ENCODE results near the gene ZNF592. TPM values are rescaled to one million over a fixed set of nuclear protein-coding genes. Genes with fewer than 3 reads are reported as not detected.
"Not testable (repeated sequence)": the region's sequence is repeated elsewhere in the genome, so short reads cannot be mapped to it uniquely, and the experiment has no call there.

Gene ZNF592
- total RNA-seq, 1 donor: 20.1 TPM

DNA sequence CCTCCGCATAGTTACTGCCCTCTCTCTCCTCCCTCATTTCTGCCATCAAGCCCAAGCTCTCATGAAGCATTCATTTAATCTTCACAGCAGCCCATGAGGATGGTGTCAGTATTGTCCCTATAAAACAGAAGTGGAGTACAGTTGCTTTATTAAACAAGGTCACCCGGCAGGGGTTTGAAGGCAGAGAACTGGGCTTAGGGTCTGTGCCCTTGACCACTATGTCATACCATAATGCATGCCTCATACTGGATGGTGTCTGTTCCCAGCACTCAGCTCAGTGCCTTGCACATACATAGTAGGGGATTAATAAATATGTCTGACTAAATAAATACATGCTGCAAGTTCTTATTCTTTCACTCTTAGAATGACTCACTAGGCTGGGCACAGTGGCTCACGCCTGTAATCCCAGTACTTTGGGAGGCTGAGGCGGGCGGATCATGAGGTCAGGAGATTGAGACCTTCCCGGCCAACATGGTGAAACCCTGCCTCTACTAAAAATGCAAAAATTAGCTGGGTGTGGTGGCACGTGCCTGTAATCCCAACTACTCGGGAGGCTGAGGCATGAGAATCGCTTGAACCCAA, 12.8 kb upstream of the ZNF592 start:
- Histone ChIP-seq H3K4me3 (ENCODE audit: low read length) (peak overlapping the region; percentile 9), H3K4me1 (ENCODE audit: insufficient read depth, low read length) (peaks cover 70% of the 10 kb centered on the region)
- not testable (repeated sequence) for H3K9me3 ChIP-seq (ENCODE audit: low read depth, low read length); H3K27me3 ChIP-seq (ENCODE audit: insufficient read depth, low read length)

DNA sequence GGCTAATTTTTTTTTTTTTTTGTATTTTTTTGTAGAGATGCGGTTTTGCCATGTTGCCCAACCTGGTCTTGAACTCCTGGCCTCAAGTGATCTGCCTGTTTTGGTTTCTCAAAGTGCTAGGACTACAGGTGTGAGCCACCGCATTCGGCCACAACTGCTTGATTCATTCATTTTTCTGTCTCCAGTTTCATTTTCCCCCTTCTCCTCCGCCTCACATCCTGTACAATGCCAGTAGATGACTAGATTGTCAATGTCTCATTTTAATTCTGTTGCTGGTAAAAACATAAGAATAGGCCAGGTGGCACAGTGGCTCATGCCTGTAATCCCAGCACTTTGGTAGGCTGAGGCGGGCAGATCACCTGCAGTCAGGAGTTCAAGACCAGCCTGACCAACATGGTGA, 12.0 kb upstream of the ZNF592 start:
- peaks cover 64% of the 10 kb centered on the region for H3K4me1 ChIP-seq (ENCODE audit: insufficient read depth, low read length)
- H3K4me3 ChIP-seq (ENCODE audit: low read length): no peak overlapping the region
- no peaks in the 10 kb centered on the region for H3K27me3 ChIP-seq (ENCODE audit: insufficient read depth, low read length)
- H3K9me3 ChIP-seq (ENCODE audit: low read depth, low read length): no peaks in the 10 kb centered on the region

DNA sequence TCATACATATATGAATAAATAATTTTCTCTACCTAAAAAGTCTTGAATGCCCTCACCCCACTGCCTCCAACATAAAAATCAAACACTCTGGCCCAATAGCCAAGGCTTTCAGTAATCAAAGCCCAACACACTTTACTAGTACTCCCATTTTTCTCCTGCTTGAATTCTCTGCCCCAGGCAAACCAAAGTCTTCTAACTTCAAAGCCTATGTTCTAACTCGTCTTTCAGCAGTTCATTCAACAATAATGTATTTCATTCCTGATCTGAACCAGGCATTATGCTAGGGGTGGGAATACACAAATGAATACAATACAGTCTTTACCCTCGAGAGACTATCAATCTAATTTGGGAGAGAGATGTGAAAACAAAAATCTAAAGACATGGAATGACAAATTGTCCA, 11.4 kb upstream of the ZNF592 start:
- Histone ChIP-seq H3K4me3 (ENCODE audit: low read length) (no peak overlapping the region), H3K4me1 (ENCODE audit: insufficient read depth, low read length) (peaks cover 58% of the 10 kb centered on the region), H3K9me3 (ENCODE audit: low read depth, low read length) (no peaks in the 10 kb centered on the region), H3K27me3 (ENCODE audit: insufficient read depth, low read length) (no peaks in the 10 kb centered on the region)

DNA sequence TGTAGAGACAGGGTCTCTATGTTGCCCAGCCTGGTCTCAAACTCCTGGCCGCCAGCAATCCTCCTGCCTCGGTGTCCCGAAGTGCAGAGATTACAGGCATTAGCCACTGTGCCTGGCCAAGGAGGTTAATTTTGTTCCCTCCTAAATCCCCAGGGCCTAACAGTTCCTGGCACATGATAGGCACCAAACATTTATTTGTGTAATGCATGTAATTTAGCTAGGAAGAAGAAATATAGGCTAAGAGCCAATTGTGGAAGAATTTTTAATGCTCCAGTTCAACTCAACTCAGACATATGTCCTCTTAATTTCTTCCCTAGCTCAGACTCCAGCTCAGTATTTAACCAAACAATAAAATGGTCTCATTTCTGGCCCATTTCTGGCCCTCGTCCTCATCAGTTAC, 7.7 kb upstream of the ZNF592 start:
- Histone ChIP-seq H3K4me1 (ENCODE audit: insufficient read depth, low read length) (peaks cover 31% of the 10 kb centered on the region), H3K9me3 (ENCODE audit: low read depth, low read length) (no peaks in the 10 kb centered on the region), H3K4me3 (ENCODE audit: low read length) (no peak overlapping the region), H3K27me3 (ENCODE audit: insufficient read depth, low read length) (no peaks in the 10 kb centered on the region)

DNA sequence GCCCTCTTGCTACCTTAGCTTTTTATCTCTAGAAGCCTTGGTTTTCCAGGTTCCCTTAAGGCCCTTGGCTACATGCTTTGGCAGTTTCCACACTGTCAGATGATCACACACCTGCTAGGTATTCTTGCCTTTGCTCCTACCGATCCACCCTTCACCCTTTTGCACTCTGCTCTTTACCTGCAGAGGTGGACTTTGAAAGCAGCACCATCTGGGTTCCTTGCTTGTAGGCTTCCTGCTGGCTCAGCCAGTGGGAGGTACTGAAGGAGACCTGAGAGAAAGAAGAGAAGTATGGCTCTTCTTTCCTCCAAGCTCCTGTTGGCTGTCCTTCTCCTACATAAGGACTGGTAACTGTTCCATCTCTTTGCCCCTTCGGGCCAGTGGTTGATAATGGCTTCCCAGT, 7.3 kb upstream of the ZNF592 start:
- Histone ChIP-seq H3K27me3 (ENCODE audit: insufficient read depth, low read length) (no peaks in the 10 kb centered on the region), H3K4me1 (ENCODE audit: insufficient read depth, low read length) (peaks cover 29% of the 10 kb centered on the region), H3K9me3 (ENCODE audit: low read depth, low read length) (no peaks in the 10 kb centered on the region), H3K4me3 (ENCODE audit: low read length) (no peak overlapping the region)

DNA sequence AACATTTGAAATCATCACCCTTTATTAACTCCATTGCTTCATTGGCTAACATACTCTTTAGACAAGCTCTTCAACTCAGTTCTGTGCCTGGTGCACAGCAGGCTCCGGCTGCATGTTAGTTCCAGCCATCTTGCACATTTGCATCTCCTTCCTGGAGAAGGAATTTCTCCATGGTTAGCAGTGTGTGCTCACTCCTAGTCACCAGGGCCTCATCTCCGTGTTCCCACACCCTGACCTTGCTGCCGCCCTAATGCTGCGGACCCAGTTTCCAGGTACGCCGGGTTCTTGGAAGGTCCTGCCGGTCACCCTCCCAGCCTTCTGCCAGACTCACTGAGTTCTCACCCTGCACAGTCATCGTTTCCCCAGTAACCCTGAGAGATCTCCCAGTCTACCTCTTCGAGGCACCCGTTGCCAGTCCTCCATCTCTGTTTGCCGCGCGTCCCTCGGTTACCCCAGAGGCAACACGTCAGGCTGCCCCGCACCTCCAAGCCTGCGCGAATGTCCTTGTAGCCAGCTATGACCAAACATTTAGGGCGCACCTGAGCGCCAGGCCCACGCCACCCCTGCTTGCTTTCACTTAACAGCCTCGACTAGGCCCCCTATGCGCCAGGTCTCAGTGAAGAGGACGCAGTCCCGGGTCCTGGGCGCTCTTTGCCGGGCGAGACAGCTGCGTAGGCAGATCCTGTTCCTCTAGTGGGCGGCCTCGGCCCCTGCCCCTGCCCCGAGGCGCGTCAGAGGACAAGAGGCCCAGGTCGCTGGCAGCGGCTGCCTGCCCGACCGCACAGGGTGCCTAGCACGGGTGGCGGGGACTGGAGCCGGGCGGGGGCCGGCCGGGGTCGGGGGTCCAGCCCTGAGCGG, 747 bp upstream of the ZNF592 start:
- no peaks in the 10 kb centered on the region for H3K27me3 ChIP-seq (ENCODE audit: insufficient read depth, low read length)
- peaks cover 63% of the 10 kb centered on the region for H3K4me1 ChIP-seq (ENCODE audit: insufficient read depth, low read length)
- no peaks in the 10 kb centered on the region for H3K9me3 ChIP-seq (ENCODE audit: low read depth, low read length)
- H3K4me3 ChIP-seq (ENCODE audit: low read length): peak overlapping the region; percentile 54

DNA sequence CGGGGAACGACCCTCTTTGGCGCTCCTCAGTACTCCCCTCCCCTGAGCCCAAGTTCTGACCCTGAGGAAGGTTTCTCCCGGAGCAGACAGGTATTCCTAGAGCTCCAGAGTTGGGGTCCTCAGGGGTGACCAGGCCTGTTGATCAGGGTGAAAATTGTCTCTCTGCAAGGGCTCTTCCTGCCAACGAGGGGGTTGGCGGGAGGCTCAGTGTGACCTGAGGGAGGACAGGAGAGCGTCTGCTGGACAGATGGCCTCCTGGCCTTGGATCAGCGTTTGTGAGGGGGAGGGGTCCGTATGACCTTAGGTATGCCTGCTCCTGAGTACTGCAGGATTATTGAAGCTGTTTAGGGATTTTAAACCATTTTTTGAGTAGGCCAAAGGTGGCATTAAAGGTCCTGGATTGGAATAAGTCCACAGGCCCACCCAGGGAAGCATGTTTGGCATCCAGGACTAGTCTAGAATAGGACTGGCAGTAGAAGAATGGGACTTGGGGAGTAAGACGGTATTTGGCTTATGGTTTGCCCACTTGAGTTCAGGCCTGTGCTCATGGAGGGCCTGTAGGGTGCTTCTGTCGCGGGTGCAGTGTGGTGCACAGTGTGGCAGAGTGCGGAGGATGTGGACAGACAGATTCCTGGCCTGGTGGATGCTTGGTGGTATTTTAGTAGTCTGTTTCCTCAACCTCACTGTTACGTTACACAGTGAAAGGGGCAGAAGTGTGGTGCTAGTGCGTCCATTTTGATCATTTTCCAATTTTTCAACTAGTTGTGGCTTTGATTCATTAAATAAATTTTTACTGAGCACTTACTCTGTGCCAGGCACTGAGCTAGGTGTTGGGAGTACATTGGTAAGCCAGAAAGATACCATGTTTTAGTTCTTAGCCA, 959 bp downstream of the ZNF592 start:
- Histone ChIP-seq H3K4me3 (ENCODE audit: low read length) (peak overlapping the region; percentile 86), H3K4me1 (ENCODE audit: insufficient read depth, low read length) (peaks cover 70% of the 10 kb centered on the region)

DNA sequence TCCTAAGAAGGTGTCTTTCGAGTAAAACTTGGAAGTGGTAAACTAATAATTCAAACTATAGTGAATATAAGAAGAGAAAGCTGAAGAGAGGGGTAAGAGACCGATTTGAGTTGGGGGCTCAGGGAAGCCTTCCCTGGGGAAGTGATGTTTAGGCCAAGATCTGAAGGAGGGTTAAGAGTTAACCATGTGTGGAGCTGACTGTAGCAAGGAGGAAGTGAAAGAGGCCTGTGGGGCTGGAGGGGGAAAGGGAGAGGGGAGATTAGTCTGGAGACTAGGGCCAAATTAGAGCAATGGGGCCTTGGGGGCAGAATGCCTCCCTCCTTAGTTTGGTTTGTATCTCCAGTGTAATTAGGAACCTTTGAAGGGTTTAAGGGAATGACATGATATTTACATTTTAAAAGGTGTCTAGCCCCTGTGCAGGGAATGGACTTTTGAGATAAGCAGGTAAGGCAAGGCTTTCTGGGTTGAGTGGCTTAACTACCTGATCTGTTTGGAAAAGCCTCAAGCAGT, 2.2 kb downstream of the ZNF592 start:
- peaks cover 73% of the 10 kb centered on the region for H3K4me1 ChIP-seq (ENCODE audit: insufficient read depth, low read length)
- no peaks in the 10 kb centered on the region for H3K27me3 ChIP-seq (ENCODE audit: insufficient read depth, low read length)
- peak overlapping the region; percentile 20 for H3K4me3 ChIP-seq (ENCODE audit: low read length)
- H3K9me3 ChIP-seq (ENCODE audit: low read depth, low read length): no peaks in the 10 kb centered on the region

More for the DNA sequence above, 959 bp downstream of the ZNF592 start:
- Histone ChIP-seq H3K27me3 (ENCODE audit: insufficient read depth, low read length) (no peaks in the 10 kb centered on the region), H3K9me3 (ENCODE audit: low read depth, low read length) (no peaks in the 10 kb centered on the region)

DNA sequence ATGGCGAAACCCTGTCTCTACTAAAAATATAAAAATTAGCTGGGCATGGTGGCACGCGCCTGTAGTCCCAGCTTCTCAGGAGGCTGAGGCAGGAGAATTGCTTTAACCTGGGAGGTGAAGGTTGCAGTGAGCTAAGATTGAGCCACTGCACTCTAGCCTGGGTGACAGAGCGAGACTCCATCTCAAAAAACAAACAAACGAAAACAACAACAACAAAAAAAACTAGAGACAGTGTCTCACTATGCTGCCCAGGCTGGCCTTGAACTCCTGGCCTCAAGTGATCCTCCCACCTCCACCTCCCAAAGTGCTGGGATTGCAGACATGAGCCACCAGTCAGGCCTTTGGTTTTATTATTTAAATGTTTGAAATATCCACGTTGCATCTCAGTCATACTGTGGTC, 3.3 kb downstream of the ZNF592 start:
- H3K4me3 ChIP-seq (ENCODE audit: low read length); H3K9me3 ChIP-seq (ENCODE audit: low read depth, low read length); H3K27me3 ChIP-seq (ENCODE audit: insufficient read depth, low read length): not testable (repeated sequence)
- peaks cover 70% of the 10 kb centered on the region for H3K4me1 ChIP-seq (ENCODE audit: insufficient read depth, low read length)

DNA sequence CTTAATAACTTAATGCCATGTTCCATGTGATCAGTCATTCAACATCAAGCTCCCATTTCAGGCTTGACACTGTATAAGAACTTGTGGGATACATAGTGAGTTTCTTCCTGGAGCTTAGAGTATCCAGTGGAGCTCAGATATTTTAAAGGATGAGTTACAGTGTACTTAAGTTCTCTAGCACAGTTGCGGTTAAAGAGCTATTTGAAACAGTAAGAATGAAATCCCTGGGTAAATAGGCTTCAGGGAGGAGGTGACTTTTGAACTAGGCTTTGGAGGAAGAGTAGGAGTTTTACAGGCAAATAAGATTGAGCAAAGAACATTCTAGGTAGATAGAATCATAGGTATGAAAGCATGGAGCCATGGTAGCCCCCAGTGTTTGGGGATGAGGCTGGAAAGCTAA, 3.8 kb downstream of the ZNF592 start:
- no peak overlapping the region for H3K4me3 ChIP-seq (ENCODE audit: low read length)
- no peaks in the 10 kb centered on the region for H3K9me3 ChIP-seq (ENCODE audit: low read depth, low read length)
- peaks cover 65% of the 10 kb centered on the region for H3K4me1 ChIP-seq (ENCODE audit: insufficient read depth, low read length)
- H3K27me3 ChIP-seq (ENCODE audit: insufficient read depth, low read length): no peaks in the 10 kb centered on the region

DNA sequence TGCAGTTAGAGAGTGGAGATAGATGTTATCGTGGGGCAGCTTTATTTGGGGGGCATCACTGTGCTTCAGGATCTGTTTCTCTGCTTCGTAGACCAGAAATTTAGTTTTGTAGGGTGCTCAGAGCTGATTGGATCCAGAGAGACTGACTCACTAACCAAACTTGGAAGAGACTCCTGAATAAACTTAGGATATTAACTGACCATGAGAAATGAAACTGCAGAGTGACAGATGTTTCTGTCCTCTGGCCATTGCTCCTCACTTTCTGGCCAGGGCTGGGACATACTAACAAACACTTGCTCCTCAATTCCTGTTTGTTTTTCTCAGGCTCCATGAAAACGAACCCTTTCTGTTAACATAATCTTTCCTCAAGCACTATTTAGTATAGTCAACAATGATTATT, 4.3 kb downstream of the ZNF592 start:
- Histone ChIP-seq H3K4me1 (ENCODE audit: insufficient read depth, low read length) (peaks cover 62% of the 10 kb centered on the region), H3K27me3 (ENCODE audit: insufficient read depth, low read length) (no peaks in the 10 kb centered on the region), H3K4me3 (ENCODE audit: low read length) (no peak overlapping the region), H3K9me3 (ENCODE audit: low read depth, low read length) (no peaks in the 10 kb centered on the region)

DNA sequence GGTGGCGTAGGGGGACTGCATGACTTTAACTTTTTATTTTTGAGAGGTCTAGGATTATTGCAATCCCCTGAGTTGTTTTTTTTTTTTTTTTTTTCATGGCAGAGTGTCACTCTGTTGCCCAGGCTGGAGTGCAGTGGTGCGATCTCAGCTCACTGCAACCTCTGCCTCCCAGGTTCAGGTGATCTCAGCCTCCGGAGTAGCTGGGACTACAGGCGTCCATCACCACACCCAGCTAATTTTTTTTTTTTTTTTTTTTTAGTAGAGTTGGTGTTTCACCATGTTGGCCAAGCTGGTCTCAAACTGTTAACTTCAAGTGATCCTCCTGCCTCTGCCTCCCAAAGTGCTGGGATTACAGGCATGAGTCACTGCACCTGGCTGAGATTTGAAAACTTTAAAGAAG, 6.5 kb downstream of the ZNF592 start:
- not testable (repeated sequence) for H3K9me3 ChIP-seq (ENCODE audit: low read depth, low read length); H3K4me3 ChIP-seq (ENCODE audit: low read length); H3K27me3 ChIP-seq (ENCODE audit: insufficient read depth, low read length)
- peaks cover 70% of the 10 kb centered on the region for H3K4me1 ChIP-seq (ENCODE audit: insufficient read depth, low read length)

DNA sequence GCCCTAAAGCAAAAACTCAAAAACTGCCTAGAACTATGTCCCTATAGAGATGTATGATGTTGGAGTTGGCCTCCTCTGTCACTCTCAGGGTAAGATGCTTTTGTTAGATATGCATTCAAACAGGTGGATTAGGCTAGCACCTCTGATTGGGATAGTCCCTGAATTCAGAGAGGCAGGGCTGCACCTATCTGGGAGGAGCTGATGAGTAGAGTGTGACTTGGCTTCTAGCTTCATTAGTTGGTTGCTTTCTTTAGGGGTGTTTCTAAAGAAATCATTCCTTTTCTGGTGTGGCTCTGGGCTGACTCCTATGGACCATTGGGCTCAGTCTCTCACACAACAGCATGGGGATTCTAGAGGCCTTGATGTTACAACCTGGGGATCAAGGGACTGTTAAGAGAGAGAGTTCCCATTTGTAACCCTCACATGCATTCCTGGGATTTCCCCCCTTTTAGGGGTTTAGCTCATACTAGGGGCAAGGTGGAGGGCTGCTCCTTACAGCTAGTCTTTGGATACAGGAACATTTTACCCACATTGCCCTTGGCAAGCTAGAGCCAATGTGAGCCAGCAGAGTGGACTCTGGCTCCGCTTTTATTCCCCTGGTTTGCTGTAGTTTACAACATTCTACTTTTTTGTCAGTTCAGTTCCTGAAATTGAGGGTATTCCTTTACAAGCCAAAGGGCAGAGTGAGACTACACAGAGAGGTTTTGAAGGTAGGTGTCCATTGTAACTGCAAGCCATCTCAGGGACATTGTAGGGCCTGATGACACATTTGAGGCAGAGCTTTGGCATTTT, 7.5 kb downstream of the ZNF592 start:
- Histone ChIP-seq H3K9me3 (ENCODE audit: low read depth, low read length) (no peaks in the 10 kb centered on the region), H3K4me1 (ENCODE audit: insufficient read depth, low read length) (peaks cover 70% of the 10 kb centered on the region), H3K27me3 (ENCODE audit: insufficient read depth, low read length) (no peaks in the 10 kb centered on the region), H3K4me3 (ENCODE audit: low read length) (no peak overlapping the region)

DNA sequence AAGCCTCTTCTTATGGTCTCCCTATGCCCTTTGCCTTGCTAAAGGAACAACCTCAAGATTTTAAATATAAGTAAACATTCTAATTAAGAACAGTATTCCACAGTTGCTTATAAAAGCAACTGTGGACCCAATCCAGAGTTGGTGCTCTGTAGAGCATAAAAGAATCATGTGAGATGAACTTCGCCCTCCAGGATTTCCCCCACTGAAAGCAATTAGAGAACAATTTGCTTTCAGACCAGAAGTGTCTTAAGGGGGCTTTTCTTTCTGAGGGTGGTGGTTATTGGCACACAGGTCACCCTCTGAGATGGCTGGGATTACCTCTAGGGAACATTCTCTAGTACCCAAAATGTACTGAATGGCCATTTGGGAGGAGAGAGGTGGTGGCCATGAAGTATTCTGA, 10.6 kb downstream of the ZNF592 start:
- Histone ChIP-seq H3K4me1 (ENCODE audit: insufficient read depth, low read length) (peaks cover 74% of the 10 kb centered on the region), H3K27me3 (ENCODE audit: insufficient read depth, low read length) (no peaks in the 10 kb centered on the region), H3K9me3 (ENCODE audit: low read depth, low read length) (no peaks in the 10 kb centered on the region), H3K4me3 (ENCODE audit: low read length) (no peak overlapping the region)
